ENCODE data around the gene DPP10. TPM values are rescaled to one million over a fixed set of nuclear protein-coding genes. Genes with fewer than 3 reads are reported as not detected.
"Not testable (repeated sequence)": the region's sequence is repeated elsewhere in the genome, so short reads cannot be mapped to it uniquely, and the experiment has no call there.

DPP10 gene
- total RNA-seq, 1 donor from 2014 or later = not detected

- no peak for DNase-seq (ENCODE audit: low read depth, low spot score)
These were observed 498.5 kb downstream of the DPP10 start for GRCh38 chr2:114940785-114941458.

GRCh38 chr2:114949228-114949804 lies 506.9 kb downstream of the DPP10 start:
- no peak for DNase-seq (ENCODE audit: low read depth, low spot score)

GRCh38 chr2:114960389-114960788 lies 517.9 kb downstream of the DPP10 start:
- no peak for DNase-seq (ENCODE audit: low read depth, low spot score)

GRCh38 chr2:114962532-114962931 lies 520.1 kb downstream of the DPP10 start:
- no peak for DNase-seq (ENCODE audit: low read depth, low spot score)

GRCh38 chr2:114968748-114969400 lies 526.4 kb downstream of the DPP10 start:
- no peak for DNase-seq (ENCODE audit: low read depth, low spot score)

- not testable (repeated sequence) for DNase-seq (ENCODE audit: low read depth, low spot score)
These were observed 561.9 kb downstream of the DPP10 start for GRCh38 chr2:115004321-115004720.

GRCh38 chr2:115011721-115012120 lies 569.3 kb downstream of the DPP10 start:
- DNase-seq (ENCODE audit: low read depth, low spot score) = no peak

- not testable (repeated sequence) for DNase-seq (ENCODE audit: low read depth, low spot score)
These were observed 579.6 kb downstream of the DPP10 start for GRCh38 chr2:115022013-115022412.

- no peak for DNase-seq (ENCODE audit: low read depth, low spot score)
These were observed 592.4 kb downstream of the DPP10 start for GRCh38 chr2:115034801-115035200.

GRCh38 chr2:115036818-115037217 lies 594.4 kb downstream of the DPP10 start:
- no peak for DNase-seq (ENCODE audit: low read depth, low spot score)

GRCh38 chr2:115057473-115057872 lies 615.0 kb downstream of the DPP10 start:
- no peak for DNase-seq (ENCODE audit: low read depth, low spot score)

GRCh38 chr2:115070002-115070401 lies 627.6 kb downstream of the DPP10 start:
- DNase-seq (ENCODE audit: low read depth, low spot score) = no peak

- no peak for DNase-seq (ENCODE audit: low read depth, low spot score)
These were observed 629.1 kb downstream of the DPP10 start for GRCh38 chr2:115071534-115071933.

GRCh38 chr2:115075800-115076199 lies 633.4 kb downstream of the DPP10 start:
- DNase-seq (ENCODE audit: low read depth, low spot score) = no peak

- DNase-seq (ENCODE audit: low read depth, low spot score) = no peak
These were observed 635.2 kb downstream of the DPP10 start for GRCh38 chr2:115077626-115078025.

- DNase-seq (ENCODE audit: low read depth, low spot score) = no peak
These were observed 640.8 kb downstream of the DPP10 start for GRCh38 chr2:115083225-115083624.

- DNase-seq (ENCODE audit: low read depth, low spot score) = no peak
These were observed 641.3 kb downstream of the DPP10 start for GRCh38 chr2:115083711-115084110.

GRCh38 chr2:115084446-115084845 lies 642.0 kb downstream of the DPP10 start:
- DNase-seq (ENCODE audit: low read depth, low spot score) = no peak

GRCh38 chr2:115086051-115086620 lies 643.7 kb downstream of the DPP10 start:
- DNase-seq (ENCODE audit: low read depth, low spot score) = not testable (repeated sequence)

GRCh38 chr2:115094441-115094840 lies 652.0 kb downstream of the DPP10 start:
- no peak for DNase-seq (ENCODE audit: low read depth, low spot score)

- no peak for DNase-seq (ENCODE audit: low read depth, low spot score)
These were observed 663.5 kb downstream of the DPP10 start for GRCh38 chr2:115105966-115106365.

- DNase-seq (ENCODE audit: low read depth, low spot score) = no peak
These were observed 672.7 kb downstream of the DPP10 start for GRCh38 chr2:115115135-115115534.
